NCI-H1417 (cell line): ENCODE results near the gene MED8.
"Not testable (repeated sequence)": the region's sequence is repeated elsewhere in the genome, so short reads cannot be mapped to it uniquely, and the experiment has no call there.

Source experiments
- DNase-seq, 3 experiments: peaks; one replicate each; lab custom pipeline; 2025; lab: John Stamatoyannopoulos, UW

The MED8 gene

DNA sequence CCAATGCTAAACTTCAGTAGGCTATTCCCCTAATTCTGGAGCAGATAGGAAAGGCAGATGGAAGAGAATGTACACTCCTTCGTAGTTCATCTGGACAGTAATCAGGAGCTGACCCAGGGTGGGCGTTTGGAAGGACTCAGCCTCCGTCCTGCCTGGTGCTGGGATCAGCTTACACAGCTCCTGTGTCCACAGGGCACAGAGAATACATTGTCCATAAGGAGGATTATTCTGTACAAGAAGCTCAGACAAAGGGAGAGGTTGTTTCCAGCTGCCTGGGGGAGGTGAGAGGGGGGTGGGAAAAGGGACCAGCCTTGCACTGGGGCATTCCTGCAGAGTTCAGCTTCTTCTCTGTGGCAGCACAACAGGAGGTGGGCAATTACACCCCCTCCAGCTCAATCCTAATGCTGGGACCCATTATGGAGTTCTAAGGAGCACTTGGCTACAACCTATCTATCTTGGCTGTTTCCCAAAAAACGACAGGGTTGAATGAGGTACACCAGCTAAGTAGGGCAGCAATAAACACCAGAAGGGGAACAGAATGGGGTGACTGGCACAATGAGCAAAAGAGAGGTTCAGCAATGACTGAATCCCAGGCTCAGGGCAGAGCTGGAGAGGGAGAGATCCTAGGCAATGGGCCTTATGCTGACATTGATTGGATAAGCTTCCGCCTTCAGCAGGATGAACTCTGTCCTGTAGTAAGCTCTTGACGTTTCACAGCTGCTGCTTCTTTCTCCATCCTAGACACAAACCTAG, 7.4 kb downstream of the MED8 start:
- DNase-seq, result no peak

GRCh38 chr1:43381612-43382011, 8.0 kb downstream of the MED8 start:
- no peak for DNase-seq

- no peak for DNase-seq
Observed at GRCh38 chr1:43379476-43379875, 10.1 kb downstream of the MED8 start.

DNA sequence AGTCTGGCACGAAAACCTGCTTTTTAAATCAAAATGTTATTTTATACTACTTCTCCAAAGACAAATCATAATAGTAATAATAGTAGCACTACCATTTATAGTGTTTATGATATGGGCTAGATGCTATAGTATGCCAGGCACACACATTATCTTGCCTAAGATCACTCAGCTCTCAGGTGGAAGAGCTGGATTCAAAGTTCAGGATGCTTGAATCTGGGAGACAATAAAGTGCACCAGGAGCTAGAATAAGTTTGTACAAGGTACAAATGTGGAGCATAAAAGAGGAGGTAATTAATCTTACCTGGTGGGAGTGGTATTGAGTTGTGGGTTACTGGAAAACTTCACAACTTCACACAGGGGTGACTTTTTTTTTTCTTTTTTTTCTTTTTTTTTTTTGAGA, 11.8 kb downstream of the MED8 start:
- DNase-seq, result no peak

DNA sequence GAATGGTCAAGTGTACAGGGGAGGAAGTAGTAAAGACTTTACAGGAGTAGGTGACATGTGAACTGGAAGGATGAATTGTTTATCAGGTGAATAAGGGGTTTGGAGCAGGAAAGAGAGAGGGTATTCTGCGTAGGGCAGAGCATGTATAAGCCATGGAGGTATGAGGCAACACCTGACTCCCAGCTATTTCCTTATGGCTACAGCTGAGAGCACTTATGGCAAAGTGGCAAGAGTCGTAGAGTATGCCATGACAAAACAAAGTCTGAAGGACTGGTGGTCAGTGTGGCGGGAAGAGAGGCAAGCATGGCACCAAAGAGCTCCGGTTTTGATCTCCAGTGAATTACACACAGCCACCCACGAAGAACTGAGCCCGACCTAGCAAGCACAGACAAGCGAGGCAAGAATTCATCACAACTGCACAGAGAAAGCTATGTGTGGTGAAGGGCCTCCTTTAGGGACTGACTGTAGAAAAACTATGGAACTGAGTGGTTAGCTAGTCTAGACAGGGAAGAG, 12.8 kb downstream of the MED8 start:
- DNase-seq, result no peak

DNA sequence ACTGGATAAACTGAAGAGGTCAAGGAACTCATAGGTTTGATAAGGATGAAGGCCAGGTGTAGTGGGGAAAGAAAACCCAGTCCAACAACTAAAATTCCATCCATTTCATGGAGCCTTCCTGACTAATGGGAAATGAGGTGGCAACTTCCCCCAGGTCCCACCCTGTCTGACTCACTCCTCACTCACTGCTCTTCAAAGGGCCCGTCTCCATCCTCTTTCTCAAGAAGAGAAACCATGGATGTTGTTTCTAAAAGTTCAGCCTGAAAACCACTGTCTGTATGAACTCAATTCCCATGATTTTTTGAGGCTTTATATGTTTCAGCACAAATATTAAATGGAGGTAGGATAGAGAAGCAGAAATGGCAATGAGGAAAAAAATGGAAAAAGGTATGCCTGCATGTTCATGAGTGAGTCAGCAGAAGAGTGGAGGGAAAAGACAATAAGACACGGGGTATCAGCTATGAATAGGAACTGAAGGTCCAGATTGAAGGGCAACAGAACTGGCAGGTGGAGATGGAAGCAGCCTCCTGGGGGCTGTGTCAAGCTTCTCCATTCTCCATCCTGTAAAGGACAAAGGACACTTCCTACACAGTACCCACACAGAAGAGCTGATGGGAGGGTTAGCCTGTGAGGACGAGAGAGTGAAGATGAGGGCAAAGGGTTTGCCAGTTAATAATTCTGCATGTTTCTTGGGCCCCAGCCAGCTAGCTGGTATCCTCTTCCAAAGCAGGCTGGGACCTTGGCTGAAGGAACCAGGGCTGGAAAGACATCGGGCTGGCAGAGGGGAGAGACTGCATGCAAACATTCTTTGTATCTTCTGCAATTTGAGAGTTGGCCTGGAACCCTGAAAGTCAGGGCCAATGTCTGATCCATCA, 16.3 kb downstream of the MED8 start:
- DNase-seq, result no peak

DNA sequence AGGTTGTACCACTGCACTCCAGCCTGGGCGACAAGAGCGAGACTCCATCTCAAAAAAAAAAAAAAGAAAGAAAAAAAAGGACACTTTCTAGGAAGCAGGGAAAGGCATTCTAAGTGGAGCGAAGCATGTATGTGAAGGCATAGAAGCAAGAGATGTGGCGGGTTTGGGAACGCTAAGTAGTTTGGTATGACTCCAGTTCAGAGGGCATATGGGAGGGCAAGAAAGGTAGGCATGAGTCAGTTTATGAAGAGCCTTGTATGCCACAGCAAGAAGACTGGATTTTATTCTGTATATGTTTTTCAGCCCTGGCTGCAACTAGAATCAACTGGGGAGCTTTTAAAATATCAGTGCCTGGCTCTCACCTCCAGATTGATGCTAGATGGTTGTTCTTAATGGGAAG, 17.4 kb downstream of the MED8 start:
- DNase-seq, result no peak

- peak in 1 of 3 experiments; percentile 19 for DNase-seq
Observed at GRCh38 chr1:43370564-43370963, 19.0 kb downstream of the MED8 start.

DNA sequence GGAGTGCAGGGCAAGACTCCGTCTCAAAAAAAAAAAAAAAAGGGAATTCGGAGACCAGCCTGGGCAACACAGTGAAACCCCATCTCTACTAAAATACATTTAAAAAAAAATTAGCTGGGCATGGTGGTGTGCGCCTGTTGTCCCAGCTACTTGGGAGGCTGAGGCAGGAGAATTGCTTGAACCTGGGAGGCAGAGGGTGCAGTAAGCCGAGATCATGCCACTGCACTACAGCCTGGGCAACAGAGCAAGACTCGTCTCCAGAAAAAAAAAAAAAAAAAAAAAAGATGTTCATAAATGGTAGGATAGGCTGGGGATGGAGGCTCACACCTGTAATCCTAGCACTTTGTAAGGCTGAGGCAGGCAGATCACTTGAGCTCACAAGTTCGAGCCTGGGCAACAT, 19.8 kb downstream of the MED8 start:
- DNase-seq, result not testable (repeated sequence)

DNA sequence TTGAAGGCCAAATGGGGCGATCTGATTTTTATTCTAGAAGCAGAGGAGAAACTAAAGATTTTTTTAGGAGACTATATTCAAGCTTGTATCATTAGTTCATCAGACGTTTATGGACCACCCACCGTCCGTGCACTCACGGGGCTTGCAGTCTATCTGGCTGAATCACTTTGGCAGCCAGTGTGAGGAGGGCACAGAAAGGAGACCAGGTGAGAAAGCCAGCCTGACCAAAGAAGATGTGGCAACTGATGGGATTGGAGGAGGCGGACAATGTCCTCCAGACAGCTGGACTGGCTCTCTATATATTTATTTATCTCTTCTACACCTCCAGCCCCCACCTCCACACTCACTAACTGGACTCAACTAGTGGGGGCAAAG, 21.0 kb downstream of the MED8 start:
- DNase-seq, result no peak

DNA sequence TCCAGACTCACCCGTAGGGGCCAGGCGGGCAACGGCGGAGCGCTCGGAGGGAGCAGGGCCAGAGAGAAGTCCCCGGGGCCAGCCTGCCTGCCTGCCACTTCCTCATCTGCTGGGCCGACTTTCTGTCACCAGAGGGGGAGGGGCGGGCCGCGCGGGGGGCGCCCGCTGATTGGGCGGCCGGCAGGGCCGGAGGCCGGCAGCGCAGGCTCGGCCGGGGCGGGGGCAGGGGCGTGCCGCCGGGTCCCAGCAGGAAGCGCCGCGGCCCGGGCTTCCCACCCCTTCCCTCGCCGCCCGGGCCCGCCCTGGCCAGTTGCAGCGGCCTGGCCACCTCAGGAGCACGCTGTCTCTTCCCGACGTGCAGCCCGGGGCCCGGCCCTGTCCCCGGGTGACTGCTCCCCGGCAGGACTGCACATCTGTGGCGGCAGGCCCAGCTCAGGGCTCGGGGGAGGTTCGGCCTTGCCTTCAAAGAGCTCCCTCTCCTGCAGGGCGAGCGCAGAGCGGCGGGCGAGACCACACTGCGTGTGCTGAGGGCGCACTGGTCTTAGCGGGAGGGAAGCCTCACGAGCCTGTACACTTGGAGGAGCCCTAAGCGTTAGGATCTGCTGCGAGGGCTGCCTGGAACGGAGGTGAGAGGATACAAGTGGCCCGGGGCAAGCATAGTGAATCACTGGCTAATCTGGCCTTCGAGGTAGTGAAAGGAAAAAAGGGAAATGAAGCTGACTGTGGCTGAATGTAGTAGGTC, 21.5 kb downstream of the MED8 start, which contains the start of gene ELOVL1:
TSS of gene ELOVL1 (minus strand) at position 108 of the 742 bp plus-strand sequence. CDS start 2,402 bp downstream, outside the sequence.
- peak; percentile 84 to 95 (median 91) for DNase-seq

GRCh38 chr1:43367026-43367903, 22.3 kb downstream of the MED8 start:
- DNase-seq, result peak in 1 of 3 experiments; percentile 32

GRCh38 chr1:43366601-43367025, 23.0 kb downstream of the MED8 start:
- no peak for DNase-seq

- DNase-seq, result no peak
Observed at GRCh38 chr1:43366179-43366578, 23.4 kb downstream of the MED8 start.

DNA sequence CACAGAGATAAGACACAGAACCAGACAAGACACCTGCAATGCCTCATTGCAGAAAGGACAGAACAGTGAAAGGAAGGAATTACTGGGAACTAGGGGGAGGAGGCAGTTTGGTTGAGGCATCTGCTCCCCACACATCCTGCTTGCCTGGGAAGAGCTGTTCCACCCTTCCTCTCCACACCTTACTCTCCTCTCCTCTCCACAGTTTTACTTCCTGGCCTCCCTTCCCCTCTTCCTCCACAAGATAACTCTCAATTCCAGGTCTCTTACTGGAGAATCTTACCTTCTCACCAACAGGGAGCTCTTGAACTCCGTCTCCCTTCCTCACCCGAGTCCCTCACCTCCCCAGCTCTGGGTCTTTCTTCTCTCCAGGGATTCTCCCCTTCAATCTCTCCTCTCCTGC, 23.9 kb downstream of the MED8 start:
- no peak for DNase-seq

GRCh38 chr1:43363935-43364525, 25.6 kb downstream of the MED8 start:
- DNase-seq, result no peak

GRCh38 chr1:43363283-43363934, 26.2 kb downstream of the MED8 start:
- no peak for DNase-seq

GRCh38 chr1:43360616-43361015, 29.0 kb downstream of the MED8 start:
- DNase-seq, result no peak

GRCh38 chr1:43359696-43360095, 29.9 kb downstream of the MED8 start:
- no peak for DNase-seq
